ENCODE data around the gene BRD1.

- TF ChIP-seq POLR2A (IDR thresholded peaks at IDR 0.05) (no peak), CTCF (IDR thresholded peaks at IDR 0.05) (peak; percentile 49 to 72 (median 58)), POLR2AphosphoS5 (IDR thresholded peaks at IDR 0.05) (no peak)
These were observed 60.2 kb downstream of the BRD1 start for GRCh38 chr22:49767355-49768062.

Measured in transverse colon (tissue), 4 donors.